NCI-H1694 treated with DMSO at 0.1 percent for 48 hours (cell line): ENCODE data around the gene CTNND1.
A peak's percentile ranks its signal among the peaks of the same experiment; 100 is the strongest.

ENCODE experiments used
- DNase-seq: peaks from one replicate; lab custom pipeline; 2025; lab: John Stamatoyannopoulos, UW

Gene CTNND1

DNA sequence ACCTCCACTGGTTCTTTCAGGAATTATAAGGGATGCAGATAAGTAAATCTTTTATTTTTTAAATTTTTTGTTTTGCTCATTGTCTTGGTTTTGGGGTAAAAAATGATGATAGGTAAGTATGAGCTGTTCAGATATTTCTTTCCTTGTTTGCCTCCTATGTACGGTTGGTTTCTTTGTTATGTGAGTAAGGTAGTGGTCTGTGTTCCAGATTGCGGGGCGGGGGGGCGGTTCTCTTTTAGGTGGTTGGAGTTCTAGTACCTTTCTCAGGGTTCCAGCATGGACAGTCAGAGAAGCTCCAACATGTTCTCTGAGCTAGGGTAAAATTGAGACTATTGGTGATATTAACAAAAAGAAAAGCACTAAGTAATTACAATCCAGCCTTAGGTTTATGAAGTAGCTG lies 2.4 kb downstream of the CTNND1 start:
- no peak for DNase-seq

DNA sequence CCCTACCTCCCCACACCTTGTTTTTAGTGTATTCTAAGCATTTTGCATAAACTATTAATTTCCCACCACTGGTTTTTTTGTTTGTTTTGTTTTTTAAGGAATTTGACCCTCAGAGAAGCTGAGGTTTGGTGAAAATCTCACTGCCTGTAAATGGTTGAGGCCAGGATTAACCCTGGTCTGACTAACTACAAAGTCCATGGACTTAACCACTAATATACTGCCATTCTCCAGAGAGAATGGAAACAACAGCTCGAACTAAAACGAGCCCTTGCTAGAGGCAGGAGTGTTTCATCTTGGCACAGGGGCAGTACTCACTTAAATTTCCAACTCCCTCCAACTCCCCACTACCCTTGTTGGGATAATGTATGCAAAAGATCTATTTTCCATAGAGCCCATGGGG lies 3.0 kb downstream of the CTNND1 start:
- DNase-seq = no peak

DNA sequence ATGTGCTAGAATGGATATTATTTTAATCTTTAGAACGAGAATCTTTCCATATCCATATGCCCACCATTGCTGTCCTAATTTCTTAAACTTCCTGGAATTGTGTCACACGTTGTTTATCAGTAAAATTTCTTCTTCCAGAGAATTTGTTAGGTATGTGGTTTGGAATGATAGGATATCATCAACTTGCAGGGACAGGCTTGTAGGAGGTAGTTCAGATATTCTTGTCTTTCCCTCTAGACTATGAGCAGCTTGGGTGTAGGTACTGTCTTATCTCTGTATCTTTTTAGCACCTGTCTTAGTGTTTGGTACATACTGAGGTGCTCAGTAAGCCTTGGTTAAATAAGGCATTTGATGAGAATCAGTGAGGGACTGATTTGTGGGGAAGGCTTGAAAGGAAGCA lies 3.4 kb downstream of the CTNND1 start:
- DNase-seq = no peak

DNA sequence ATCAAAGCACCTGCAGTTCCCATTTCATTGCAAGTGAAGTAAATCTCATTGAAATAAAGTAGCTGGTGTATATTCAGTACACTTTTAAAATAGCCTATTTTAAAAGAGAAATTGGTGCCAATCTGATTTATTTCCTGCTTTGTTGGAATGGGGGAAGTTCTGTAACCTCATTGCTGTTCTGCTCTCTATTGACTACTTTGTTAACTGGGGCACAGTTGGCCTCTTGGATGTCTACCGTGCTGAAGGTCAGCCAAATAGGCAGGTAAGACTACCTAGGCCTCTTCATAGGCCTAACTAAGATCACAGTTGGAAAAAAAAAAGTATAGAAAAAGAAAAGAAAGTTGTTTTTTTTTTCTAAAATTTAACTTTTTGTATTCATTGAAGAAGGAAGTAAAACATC lies 9.2 kb downstream of the CTNND1 start:
- no peak for DNase-seq

DNA sequence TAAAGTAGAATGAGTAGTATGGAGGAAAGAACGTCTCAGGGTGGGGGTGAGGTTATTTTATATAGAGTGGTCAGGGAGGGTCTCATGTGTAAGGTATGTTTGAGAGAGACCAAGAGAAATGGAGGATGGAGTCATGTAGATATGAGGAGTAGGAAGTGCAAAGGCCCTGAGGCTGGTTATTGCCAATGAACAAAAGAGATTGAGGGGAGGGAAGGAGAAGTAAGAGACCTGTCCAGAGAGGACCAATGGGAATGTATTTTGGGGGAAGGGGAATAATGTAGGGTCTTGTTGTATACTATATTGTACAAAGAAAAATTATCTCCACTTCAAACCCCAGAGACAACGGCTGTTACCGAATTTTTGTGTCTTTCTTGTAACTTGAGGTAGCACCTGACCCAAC lies 9.8 kb downstream of the CTNND1 start:
- no peak for DNase-seq

DNA sequence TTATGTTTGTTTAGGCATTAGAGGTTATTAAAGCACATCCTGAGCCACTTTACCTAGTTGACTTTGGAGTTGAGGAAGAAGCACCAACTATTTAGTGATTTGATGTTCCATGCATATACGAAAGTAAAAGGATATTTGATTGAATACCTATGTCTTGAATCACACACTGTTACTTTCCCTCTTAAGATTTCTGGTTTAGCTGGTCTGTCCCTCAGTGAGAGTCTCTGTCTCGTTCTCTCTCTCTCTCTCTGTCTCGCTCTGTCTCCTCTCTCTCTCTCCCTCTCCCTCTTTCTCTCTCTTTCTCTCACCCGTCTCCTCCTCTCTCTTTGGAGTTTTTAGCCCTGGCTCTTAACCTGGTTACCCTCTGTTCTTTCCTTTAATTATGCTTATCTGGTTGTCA lies 11.0 kb downstream of the CTNND1 start:
- no peak for DNase-seq

DNA sequence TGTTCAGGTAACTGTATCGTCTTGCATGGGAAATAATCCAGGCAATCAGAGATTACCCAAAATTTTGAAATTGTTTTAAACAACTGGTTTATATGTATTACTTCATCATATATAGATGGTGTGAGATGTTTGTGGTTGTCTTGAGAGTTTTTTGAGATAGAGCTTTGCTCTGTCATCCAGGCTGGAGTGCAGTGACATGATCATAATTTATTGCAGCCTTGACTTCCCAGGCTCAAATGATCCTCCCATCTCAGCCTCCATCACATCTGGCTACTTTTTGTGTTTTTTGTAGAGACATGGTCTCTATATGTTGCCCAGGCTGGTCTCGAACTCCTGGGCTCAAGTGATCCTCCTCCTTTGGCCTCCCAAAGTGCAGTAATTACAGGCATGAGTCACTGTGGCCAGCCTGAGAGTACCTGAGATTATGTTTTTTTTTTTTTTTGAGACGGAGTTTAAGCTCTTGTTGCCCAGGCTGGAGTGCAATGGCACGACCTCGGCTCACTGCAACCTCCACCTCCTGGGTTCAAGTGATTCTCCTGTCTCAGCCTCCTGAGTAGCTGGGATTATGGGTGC lies 11.5 kb downstream of the CTNND1 start:
- no peak for DNase-seq

DNA sequence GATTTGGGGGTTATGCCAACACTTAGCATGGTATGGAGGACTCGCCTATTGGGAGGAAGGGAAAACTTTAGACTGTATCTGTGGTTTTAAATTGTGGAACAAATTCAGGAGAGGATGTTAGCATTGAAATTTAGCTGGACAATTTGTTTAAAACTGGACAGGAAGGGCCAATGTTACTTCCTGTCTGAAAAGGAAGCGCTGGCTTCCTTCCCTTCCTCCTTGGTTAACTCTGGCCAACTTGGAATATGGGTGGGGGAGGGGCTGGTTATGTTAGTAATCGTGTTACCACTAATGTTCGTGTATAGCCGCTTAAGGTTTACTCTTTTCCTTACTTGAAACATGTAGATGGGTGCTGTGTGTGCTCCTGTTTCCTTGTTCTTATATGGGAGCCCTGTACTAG lies 13.9 kb downstream of the CTNND1 start:
- DNase-seq = no peak

DNA sequence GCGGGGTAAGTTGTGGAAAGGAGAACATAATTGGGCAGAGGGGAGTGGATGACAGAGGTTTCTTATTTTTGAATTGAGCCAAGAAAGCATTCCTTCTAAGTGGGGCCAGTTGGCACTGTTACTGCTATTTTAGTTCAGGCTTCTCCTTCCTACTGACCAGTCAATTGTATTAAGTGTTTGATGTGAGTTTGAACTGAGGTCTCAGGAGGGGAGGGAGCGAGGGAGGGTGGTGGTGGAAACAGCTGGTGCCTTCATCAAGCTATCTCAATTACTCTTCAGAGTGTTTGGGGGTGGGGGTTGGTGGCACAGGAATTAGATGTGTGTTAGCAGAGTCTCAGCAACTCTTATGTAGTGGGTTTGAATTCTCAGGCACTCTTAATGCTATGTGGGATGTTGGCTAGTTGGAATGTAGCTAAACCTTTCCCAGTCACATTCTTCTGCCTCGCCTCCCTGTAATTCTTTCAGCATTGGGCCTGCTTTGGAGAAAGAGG lies 14.5 kb downstream of the CTNND1 start:
- DNase-seq = no peak

DNA sequence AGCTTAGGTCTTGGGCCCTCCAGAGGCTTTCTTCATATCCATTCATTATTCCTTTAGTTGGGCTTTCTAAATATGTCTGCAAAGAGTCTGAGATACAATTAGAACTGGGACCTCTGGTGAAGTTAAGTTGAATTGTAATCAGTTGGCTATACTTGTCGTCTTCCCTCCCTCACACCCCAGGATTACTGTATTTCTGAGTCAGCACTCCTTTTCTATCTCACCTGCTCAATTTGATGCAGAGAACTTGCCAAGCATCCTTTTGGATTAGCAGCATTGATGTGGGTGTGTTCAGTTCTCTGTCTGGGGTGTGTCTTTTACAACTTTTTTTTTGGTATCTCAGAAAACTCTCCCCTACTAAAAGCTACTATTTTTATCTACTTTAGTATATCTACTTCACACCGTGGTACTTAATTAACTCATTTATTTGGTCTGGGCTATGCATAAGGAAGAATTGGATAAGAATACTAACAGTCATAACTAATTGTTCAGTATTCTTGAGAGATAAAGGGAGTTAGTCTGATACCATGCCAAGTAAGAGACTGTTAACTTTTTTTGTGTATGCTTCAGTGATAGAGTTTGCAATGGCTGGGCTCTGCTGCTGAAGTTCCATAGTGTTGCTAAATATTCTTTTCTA lies 15.1 kb downstream of the CTNND1 start:
- DNase-seq = no peak

DNA sequence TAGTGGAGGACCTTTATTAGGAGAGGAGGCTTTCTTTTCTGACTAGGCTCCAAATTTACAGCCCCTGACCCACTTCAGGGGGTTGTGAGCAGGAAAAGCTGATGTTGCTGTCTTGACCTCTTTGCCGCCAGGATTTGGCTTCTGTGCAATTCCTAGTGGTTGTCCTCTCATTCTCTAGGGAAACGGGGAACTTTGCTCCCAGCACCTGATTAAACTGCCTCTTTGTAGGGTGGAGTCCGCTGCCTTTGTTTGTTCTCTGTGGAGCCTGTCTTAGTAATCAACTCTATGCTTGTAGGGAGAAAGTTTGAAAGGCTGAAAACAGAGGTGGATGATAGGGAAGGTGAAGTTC lies 16.3 kb downstream of the CTNND1 start:
- no peak for DNase-seq

DNA sequence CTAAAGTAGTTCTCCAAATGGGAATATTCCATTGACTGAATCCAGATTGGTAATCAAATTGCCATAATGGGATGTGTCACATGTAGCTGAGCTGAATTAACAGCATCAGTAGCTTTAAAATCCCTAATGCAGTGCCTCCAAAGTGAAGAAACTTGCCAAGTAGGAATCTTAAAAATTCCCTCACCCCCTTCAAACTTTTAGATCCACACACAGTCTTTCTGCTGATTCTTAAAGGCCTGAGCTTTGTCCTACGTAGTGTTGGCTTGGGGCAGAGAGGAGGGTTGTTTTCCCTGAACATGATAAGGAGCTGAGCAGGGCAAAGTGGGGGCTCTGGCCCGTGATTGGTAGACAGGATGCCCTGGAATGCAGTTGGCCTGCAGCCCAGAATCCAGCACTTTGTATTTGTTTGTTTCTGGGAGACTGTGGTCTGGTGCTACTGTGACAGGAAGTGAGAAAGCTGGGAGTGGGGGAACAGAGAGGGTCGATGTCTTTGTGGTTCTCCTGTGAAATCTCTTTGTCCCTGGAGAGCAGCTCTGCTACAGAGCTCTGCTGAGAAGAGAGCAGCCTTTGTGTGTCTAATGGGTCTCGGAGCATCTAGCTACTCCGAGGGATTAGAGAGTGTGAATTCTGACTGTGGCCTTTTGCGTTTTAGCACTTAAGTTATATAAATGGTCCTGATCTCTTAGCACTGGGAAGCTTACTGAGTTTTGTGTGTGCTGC lies 16.9 kb downstream of the CTNND1 start:
- no peak for DNase-seq

DNA sequence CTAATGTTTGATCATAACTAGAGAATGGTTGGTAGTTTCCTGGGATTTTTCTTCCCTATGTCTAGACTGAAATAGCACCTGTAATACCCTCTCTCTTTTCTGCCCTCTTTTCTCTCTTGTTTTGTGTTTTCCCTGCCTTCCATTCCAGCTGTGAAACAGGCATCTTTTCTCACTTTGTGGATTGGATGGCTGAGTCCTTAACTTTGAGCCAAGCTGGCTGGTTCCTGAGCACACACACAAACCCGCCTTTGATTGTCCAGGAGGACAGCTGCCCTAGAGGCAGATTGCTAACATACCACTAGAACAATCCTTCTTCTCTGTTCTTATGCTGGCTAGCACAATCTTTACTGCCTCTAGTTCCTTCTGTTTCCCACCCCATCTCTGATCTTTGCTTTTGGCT lies 17.7 kb downstream of the CTNND1 start:
- no peak for DNase-seq

DNA sequence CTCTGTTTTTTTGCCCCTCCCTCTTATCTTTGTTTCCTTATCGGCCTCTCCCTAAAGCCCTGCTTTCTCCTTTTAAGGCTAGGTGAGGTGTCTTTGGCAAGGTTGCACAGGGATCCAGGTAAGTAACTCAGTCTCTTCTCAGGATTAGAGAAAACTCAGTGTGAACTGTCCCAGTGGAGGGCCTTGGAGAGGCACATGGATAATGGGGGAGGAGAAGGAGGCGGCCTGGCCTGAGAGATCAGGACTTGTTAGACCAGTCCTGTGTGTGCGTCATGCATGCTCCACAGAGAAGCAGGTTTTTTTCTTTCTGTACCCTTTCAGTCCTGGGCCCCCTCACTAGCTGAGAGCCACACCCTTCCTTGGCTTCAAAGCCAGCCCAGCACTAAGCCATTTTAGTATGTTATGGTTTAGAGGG lies 19.9 kb downstream of the CTNND1 start:
- no peak for DNase-seq

DNA sequence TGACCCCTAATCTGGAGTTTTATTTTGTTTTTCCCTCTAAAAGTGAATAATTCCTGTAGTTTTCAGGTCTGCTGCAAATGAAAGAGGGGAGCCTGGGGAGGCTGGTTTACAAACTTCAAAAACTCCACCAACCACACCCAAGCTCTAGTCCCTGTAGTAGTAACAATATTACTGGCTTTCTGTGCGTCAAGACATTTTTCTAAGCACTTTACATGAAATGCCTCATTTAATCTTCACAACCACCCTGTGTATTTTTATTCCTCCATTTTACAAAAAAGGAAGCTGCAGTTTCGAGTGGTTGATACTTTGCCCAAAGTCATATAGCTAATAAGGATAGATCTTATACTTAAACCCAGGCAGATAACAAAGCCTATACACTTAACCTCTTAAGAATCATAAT lies 23.5 kb downstream of the CTNND1 start:
- no peak for DNase-seq

DNA sequence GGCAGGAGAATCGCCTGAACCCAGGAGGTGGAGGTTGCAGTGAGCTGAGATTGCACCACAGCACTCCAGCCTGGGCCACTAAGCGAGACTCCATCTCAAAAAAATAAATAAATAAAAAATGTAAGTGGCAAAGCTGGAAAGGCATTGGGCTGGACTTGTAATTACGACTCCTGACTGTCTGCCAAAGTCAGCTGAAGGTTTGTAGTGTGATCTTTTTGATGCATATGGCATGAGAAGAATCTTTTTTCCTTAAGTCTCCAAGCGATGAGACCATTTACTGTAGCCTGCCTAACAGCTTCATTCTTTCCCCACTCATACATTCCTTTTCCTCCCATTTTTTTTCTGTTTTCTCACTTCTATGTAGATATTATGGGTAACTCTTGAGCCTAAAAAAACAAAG lies 24.8 kb downstream of the CTNND1 start:
- DNase-seq = no peak

DNA sequence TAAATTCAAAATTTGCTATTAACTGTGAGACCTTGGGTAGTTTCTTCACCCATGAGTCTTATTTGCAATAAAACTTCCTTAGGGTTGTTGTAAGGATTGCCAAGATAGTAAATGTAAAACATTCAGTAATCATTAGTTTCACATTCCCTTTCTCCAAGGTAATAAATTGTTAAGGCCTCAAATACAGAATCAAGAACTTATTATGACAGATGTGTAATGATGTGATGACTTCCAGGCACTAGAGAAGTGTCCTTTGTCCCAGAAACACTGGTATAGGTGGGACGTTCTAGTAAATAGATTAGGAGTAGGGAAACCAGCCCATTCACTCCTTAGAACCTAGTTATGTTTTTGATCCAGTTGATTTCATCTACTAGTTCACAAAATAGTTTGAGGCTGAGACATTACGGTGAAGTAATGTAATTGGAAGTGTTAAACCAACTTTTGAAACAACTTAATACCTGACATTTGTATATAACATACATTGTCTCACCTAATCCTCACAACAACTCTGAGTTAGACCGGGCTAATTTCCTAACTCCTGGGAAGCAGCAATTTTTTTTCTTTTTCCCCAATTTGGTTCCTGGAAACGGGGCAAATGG lies 25.5 kb downstream of the CTNND1 start:
- no peak for DNase-seq

DNA sequence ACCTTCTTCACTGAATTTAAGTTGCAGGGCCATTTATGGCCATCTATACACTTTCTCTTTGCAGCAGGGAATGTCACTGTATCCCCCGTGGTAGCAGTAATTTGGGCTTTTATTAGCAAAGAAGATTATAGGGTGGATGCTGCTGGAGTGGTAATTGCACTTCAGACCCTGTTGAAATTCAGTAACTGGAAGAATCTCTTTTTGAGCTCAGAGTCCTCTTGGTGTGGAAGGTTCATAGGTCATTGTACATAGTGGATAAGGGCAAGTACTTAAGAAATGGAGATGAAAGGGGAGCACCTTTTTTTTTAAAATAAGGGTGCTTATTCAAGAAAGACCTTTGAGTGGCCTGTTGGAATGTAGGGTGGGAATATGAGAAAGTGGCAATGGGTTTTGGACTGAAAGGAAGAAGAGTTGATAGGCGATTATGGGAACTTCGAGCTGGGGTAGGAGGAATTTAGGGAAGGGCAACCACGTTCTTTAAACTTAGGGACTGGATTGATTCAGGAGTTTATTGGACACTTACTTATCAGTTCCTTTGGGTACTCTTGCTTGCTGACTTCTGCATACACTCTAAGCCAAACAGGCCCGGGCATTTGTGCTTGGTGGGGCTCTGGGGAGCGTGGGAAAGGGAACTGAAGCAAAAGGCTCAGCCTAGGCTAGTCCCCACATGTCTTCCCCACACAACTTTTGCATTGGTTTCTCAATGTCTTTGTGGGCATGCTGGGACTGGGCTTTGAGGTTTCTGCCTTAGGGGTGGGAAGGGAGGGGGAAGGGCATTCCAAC lies 26.5 kb downstream of the CTNND1 start:
- DNase-seq = no peak

DNA sequence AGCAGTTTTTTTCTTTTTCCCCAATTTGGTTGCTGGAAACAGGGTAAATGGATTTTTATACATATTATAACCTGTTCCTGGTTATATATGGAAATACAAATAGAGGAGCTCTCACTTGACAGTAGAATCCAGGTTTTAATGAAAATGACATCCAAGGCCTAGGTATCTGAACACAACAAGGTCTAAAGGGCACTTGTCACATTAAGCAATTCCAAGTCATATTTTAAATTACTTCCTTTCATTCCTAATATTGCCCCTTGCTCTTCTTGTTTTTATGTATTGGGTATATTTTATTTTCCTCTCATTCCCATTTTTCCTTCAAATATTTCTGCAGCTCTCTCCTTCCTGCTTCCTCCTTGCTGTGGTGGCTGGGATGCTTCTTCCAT lies 27.1 kb downstream of the CTNND1 start:
- DNase-seq = no peak

DNA sequence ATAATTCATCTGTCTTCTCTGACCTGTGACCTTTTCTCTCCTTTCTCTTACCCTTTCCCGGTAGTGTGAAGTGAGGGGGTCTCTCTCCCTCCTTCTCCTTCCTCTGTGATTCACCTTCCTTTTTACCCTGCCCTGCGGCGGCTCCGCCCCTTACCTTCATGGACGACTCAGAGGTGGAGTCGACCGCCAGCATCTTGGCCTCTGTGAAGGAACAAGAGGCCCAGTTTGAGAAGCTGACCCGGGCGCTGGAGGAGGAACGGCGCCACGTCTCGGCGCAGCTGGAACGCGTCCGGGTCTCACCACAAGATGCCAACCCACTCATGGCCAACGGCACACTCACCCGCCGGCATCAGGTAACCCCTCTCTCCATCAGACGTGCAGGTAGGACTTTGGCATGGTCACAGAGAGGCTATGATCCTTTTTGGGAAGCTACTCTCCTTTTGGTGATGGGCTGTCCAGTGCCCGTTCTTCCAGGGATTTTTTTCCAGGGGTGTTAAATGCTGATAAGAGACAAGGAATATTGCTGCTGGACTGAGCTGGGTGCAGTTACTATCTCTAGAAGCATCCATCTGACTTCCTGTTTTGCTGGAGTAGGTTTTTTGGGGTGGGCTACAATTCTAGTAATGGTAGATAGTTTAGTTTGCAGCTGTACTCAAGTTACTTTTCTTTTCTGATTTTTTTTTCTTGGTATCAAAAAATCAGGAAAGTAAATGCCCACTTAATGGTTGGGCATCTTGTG lies 29.9 kb downstream of the CTNND1 start:
- no peak for DNase-seq

DNA sequence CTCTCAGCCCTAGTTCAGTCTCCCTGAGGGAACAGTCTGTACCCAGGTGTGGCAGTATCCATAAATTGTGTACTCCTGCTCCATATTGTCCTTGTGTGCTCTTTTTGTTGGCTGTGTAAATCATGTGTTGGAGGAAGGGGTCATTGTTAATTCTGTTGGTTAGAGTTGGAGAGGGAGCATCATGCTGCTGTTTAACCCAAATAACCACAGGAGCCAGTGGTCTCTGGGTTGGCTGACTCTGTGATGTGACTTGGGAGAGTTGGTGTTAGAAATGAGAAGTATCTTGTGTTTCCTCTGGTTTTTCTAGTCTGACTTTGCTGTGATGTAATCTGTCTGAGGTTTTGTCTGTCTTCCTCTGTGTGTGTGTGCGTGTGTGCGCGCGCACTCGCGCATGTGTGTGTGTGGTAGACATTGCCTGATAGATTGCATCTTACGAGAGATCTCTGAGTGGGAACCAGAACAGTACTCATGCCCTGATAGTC lies 30.5 kb downstream of the CTNND1 start:
- DNase-seq = peak; percentile 22

DNA sequence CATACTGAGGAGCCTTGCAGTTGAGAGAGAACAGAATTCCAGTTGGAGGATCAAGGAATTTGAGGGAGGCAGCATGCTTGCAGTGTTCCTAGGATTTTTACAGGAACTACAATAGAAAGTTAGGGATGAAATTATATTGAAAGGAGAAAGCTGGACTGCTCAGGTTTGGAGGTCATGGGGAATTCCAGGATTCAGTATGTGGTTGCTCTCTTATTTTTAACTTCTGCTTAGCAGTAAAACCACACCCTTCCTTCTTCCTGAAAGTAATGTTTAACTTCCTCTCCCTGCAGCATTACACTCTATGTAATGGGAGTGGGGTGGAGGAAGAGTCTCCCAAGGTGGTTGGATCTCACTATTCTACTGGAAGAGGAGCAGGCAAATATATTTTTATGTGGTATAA lies 31.3 kb downstream of the CTNND1 start:
- no peak for DNase-seq
